NCI-H345 treated with DMSO at 0.1 percent for 48 hours (cell line): ENCODE measurements around the gene CLDN19.
"Not testable (repeated sequence)": the region's sequence is repeated elsewhere in the genome, so short reads cannot be mapped to it uniquely, and the experiment has no call there.

Experiments
- DNase-seq: peaks from one replicate; lab custom pipeline; 2025; ENCODE audit not compliant: unreplicated experiment; lab: John Stamatoyannopoulos, UW

CLDN19 gene

DNA sequence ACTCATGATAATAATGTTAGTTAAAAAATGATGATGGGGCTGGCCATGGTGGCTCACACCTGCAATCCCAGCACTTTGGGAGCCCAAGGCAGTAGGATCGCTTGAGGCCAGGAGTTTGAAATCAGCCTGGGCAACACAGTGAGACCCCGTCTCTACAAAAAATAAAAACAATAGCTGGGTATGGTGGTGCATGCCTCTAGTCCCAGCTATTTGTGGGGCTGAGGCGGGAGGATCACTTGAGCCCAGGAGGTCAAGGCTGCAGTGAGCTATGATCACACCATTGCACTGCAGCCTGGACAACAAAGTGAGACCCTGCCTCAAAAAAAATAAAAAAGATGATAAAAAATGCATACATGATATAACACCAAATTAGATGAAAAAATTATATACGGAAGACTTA lies 21.5 kb upstream of the CLDN19 start:
- DNase-seq, result no peak

DNA sequence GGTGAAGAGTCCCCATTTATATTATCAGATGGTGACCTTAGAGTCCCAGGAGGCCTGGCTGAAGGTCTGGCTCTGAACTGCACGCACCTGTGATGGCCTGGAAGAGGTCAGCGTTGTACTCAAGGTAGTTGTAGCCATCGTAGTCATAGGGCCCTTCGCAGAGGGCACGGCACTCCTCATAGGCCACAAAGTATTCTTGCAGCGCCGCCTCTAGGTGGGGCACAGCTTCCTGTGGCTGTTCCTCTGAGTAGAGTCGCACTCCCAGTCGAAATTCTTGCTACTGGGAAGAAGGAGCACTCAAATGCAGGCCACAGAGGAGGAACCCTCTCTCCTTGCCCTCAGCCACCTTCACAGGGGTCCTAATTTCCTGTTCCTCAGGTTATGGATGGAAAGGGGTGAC lies 19.1 kb upstream of the CLDN19 start:
- DNase-seq, result no peak

DNA sequence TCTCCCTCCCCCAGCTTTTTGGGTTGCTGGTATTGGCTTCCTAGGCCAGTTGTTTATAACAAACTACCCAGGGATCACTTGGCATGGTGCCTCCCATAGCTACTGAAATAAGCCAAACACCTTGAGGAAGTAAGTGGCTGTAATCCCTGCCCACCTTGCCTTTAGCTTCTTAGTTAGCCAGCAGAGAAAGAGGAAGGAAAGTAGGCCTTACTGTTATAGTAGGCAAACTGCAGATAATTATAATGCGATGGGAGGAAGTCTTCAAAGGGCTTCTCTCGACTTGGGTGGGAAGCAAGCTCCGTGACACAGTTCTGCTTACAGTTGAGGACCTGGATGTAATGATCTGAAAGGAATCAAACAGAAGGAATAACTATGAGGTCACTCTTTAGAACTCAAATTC lies 18.6 kb upstream of the CLDN19 start:
- DNase-seq, result no peak

DNA sequence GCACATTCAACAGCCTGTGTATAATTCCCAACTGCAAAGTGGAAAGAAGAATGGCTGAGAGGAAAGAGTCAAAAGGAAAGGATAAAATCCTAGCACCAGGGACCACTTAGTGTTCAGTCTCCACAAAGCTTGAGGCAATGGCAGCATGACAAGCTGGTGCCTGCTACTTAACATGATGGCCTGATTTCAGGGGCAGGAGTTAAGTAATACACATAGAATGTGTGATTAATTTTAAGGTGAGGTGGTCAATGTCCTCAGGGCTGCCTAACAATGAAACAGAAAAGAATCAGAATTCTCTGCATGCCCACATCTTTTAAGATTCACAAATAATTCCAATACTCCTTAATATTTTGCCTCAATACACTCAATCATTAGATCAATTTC lies 17.8 kb upstream of the CLDN19 start:
- DNase-seq, result no peak

DNA sequence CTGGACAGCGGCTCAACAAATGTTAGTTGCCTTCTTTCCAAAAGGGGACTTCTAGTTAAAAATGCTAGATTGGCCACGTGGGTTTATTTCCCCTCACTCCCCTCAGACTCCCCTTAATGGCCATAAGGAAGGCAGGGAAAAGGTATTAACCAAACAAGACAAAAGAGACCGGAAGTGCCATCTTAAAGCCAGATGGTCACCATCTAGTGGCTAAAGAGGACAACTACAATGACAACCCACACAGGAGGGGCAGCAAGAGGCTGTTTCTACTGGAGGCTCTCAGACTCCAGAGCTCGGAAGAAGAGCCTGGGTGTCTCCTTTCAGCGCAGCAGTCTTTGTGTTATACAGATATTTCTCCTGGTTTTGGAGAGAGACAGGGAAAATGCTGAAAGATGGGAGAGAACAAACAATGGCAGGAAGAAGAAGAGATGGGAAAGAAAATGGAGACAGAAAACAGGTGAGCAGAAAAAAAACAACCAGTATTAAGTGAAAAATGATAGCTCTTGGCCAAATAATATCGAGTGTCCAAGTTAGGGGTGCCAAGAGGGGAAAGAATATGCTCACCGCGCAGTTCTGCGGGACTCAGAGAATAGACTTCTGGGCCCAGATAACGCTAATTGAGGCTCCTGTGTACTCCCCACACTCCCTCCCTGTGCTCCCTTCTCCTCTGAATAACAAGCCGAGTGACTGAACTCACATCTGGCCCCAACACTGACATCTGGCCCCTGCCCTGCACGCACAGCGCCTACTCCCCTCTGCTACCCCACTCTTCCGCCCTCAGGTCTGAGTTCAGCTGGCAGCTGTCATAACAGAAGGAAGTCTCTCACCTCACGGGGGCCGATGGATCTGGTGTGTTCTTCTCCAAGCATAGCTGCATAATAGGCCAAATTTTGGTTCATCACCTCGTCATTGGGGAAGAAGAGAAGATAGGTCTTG lies 17.2 kb upstream of the CLDN19 start:
- peak; percentile 11 for DNase-seq

DNA sequence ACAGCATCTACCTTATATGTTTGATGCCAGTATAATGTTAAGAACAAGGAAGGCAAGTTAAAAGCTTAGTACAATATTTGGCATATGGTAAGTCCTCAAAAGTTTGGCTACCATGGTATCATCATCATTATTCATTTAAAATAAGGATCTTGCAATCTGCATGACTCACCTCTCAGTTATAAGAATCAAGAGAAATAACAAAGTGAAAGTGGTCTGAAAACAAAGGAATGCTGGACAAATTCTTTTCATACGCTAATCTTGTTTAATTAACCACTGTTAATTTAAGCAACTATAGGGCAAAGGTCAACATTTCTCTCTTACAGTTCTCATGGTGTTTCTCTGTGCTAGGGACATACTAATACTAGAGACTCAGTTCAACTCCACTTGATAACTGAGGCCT lies 13.0 kb upstream of the CLDN19 start:
- no peak for DNase-seq

DNA sequence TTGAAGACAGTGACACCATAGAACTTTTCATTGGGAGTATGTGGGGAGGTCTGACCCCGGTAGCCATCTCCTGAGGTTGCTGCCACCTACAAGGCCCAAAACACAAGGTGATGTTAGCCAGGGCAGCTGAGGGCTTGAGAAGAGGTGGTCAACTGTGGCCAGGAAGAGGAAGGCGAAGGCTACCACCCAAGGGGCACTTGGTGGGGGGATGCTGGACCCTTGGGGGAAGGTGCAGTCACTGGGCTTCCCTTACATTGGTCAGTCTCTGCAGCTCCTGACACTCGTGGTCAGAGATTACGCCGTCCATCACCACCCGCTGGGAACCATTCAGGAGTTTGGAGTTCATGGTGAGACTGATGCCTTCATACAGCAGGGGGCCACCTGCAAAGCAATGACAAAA lies 12.2 kb upstream of the CLDN19 start:
- no peak for DNase-seq

DNA sequence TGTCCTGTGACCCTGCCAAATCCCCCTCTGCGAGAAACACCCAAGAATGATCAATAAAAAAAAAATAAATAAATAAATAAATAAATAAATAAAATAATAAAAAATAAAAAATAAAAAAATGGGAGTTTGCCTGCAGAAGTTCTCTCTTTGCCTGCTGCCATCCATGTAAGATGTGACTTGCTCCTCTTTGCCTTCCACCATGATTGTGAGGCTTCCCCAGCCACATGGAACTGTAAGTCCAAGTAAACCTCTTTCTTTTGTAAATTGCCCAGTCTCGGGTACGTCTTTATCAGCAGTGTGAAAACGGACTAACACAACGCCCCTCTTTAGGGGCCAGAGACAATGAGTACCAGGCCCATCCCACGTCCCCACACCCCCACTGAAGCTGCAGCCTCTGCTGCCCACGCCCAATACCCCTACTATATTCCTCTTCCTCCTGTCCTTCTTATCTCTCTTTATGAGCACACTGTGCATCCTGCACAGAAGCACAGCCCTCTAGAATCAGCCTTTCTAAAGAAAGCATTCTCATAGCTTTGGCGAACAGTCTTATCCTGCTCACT lies 11.6 kb upstream of the CLDN19 start:
- DNase-seq, result not testable (repeated sequence)

DNA sequence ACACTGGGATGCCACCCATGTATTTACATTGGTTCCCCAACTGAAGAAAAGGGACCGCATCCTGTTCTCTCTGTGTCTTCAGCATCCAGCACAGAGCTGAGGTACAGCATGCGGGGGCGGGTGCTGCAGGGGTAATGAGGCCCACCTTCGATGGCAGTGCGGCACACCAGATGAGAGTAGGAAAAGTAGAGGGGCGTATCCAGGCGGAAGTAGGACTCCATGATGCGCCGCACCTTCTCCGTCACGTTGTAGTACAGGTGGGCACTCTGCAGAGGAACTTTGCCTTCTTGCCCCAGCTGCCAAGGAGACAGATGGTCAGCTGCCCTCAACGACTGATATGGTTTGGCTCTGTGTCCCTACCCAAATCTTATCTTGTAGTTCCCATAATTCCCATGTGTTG lies 10.0 kb upstream of the CLDN19 start:
- no peak for DNase-seq

DNA sequence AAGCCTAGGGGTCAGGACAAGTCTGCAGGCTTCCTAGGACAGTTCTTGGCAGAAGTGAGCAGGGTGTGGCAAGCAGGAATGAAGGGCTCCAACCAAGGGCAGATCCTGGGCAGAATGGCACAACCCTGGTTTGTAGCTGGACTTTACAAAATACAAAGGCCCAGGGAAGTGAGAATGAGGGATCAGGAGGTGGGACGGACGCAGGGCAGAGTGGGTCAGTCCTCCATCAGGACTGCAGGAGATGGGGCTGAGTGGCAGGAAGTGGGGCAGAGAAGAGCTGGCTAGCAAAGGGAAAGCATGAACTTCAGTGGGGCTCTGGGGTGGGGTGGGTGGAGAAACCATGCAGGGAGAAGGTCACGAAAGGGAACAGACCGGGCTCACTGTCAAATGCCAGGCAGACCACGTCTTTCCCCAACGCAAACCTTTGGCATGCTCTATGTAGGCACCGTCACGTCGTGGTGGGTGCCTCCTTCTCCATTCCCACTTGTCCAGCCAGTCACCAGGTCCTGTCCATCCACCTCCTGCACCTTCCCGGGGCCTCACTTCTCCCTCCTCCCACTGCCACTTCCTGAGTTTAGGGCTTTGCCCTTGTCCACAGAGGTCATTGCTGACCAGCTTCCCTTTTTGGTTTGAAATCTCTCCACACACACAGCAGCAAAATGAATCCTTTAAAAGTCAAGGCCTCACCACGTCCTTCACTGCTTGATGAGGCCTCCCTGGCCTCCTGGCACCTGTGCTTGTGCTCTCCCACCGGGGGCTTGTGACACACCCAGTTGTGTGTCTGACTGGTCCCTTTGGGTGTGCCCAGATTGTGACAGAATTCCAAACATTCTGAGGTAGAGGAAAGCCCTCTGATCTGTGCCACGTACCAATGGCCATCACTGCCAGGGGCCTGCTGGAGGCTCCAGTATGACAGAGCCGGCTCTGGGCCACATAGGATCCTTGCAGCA lies 8.7 kb upstream of the CLDN19 start:
- DNase-seq, result no peak

DNA sequence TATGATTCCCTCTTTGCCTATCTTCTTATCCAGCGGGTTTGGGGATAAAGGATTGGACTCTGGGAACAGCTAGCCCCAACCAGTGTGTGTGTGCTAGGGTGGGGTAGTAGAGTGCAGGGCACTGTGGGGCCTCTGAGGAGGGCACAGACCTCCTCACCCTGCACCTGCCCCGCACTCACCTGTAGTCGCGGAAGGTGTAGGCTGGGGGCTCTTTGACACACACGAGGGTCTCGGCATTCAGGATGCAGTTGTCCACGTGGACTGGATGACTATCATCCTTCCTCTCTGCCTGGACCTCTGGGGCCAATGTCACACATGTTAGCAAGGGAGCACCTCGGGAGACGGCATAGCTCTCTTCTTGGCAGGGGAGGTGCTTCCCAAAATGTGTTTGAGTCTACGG lies 8.0 kb upstream of the CLDN19 start:
- no peak for DNase-seq

DNA sequence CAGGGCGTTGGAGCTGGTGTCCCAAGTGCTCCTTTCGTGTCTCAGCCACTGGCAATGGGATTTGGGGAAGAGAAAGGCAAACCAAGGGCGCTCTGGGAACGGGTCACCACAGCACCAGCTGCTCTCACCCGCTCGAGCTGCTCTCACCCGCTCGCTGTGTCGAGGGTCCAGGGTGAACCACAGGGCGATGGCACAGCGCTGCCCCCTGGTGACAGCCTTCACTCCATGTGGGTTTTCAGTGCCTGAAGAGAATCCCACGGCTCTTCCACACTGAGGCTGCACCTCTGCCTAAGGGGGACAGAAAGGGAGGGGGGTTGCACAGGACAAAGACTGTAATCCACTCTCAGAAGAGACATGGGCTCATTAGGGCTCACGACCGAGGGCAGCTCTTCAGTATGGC lies 7.1 kb upstream of the CLDN19 start:
- peak; percentile 1 for DNase-seq

DNA sequence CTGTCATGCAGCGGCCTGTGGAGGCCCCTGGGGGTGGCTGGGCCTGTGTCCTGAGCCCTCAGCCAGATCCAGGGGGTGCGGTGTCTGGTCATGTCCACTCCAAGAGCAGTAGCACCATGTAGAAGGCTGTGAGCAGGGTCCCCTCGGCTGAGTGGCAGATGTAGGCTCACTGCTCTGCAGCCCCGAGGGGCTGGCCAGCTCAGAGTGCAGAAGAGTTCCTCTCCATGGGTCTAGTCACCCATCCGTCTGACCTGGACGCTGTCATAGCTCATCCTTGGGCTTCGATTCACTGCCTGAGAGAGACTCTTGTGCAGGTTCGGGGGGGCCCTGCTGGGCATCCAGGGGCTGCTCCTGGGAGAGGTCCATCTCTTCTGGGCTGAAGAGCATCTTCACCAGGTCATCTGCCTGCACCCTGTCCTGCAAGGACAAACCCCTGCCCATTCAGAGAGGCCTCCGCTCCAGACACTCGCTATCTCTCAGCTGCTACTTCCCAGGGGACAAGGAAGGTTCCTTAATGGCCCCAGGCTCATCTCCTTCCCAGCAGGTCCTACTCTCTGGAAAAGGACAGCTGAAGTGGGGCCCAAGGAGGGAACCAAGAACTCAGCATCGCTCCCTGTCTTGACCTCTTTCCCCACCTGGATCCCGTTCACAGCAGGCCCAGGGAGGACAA lies 6.5 kb upstream of the CLDN19 start:
- no peak for DNase-seq

DNA sequence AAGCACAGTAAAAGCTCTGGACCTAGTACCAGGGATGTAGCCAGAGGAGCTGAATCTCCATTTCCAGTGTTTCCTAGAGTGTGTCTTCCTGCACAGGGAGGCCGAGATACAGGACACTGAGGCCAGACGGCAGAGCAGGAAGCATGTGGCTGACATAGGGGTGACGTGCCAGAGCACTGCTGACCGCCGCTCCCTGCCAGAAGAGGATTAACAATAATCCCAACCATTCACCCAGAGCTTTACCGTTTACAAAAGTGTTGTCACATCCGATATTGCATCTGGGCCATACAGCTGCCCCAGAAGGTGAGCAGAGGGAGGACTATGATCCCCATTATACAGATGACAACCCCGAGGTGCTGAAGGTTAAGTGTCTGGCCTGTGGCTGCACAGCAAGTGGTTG lies 5.8 kb upstream of the CLDN19 start:
- no peak for DNase-seq

DNA sequence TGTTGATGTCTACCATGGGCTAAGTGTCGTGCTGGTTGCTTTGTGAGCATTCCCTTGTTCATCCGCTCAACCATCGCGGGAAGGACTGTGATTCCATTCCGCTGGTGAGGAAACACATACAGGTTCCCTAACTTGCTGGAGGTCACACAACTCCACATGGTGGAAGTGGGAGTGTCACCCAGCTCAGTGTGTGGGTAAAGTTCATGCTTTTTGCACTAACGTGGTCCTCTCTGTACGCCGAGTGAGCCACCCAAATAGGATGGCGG lies 4.0 kb upstream of the CLDN19 start:
- no peak for DNase-seq

DNA sequence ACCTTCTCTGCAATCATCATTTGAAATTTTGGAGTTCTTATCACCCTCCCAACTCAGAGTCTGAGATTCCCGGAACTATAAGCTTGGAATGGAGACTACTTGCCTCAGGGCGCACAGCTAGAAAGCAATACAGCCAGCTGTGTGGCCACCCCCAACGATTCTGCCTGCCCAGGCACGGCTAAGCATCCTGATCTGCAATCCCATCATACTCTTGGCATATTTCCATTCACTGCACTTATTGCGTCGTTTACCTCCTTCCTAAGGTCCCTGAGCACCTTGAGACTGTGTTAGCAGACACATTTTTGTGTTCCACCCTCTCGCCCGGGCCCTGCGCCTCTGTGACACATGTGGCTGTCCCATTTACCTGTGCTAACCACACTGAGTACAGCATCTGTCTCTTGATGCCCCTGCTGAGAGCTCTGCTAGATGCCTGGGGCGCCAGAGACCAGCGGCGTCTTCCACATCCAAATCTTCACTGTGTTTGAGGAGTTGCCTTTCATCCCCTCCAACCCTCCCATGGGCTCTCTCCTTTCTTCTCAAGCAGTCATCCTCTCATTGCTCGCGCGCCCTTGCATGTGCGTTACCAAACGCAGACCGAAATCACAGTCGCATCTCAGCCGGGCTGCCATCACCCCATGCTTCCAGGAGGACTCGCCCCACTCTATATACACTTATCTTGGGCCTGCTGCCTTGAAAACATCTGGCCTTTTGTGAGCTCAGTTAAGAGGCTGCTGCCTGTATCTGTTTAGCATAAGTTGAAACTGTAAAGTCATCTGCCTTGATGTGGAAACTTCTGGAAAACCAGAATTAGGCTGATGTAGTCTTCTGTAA lies 3.5 kb upstream of the CLDN19 start:
- DNase-seq, result no peak

DNA sequence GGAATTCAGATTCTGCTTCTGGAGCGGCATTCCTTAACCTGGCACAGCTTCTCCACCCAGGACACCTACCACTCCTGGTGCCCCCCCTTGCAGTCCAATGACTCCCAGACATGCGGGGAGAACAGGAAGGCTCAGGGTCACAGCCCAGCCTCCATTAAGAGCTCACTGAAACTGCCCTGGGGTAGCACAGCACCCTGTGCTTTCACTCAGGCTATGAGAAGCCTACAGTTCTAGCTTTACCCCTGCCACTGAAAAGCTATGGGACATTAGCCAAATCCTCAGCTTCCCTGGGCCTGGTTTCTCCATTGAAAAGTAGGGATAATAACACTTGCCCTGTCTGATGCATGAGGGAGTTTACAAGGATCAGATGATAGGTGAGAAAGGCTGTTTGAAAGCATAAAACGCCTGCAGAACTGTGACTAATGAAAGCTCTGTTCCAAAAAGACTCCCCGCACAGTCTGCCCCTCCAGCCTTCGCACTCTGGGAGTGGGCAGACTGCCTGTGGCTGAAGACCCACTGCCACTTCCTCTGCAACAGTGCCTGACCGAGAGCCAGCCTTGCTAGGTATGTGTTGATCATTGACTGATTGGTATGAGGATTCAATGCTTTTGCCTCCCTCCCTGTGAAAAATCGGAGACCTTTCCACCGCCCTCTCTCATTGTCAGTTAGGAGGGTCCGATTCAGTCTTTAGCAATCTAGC lies 2.7 kb upstream of the CLDN19 start:
- no peak for DNase-seq

DNA sequence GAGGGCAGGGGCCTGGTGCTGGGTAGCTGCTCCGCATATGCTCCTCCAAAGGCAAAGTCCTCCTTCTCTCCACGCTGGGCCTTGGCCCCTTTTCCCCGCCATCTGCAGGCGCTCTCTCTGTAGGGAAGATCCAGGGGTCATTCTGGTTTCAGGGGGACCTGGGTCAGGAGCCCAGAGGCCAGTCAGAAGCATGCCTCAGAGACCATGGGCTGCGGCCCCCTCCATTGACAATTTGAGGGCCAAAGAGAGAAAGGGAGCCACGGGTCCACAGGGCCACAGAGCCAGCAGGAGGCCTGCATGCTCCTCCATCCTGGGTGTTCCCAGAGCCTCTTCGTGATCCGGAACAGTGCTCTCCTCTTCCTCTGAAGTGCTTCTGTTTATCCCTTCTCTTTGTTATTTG lies 2.1 kb upstream of the CLDN19 start:
- DNase-seq, result no peak

DNA sequence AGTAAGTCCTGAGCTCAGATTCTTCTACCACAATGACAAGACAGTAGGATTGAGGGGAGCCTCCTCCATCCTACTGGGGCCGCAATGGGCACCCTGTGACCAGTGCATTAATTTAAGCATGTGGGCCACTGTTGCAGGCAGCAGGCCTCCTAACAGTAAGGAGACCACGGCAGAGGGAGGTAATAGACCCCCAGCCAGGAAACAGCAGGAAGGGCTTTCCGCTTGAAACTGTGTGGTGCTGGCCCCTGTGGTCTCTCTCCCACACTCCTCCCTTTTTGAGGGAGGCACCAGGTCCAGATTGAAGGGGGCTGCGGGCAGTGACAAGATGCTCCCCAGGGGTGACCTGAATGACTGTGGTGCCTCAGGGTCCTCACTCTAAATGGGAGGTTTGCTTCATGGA lies 1.7 kb upstream of the CLDN19 start:
- no peak for DNase-seq
